Activated T-helper 2 cell treated with anti-CD3 and anti-CD28 coated beads, Interferon-gamma antibody, Interleukin-2, Interleukin-4, amounts not matched to agents 10 μg/mL and 5 μg/mL and 100 μg/mL, durations not matched to agents 14 hours and 24 hours and 36 hours (primary cell): ENCODE measurements around the gene WDR35. TPM values are rescaled to one million over a fixed set of nuclear protein-coding genes. Genes with fewer than 3 reads are reported as not detected.

Experiments used
- DNase-seq: peaks from one replicate; pipeline ENCODE4 v3.0.0; 2021; ENCODE audit warnings: low spot score
- H3K27ac Mint-ChIP-seq: one replicate; pipeline ENCODE4 v1.8.0; 2021; ENCODE audit warnings: mixed read lengths
- H3K27me3 Mint-ChIP-seq: one replicate; pipeline ENCODE4 v1.8.0; 2021; ENCODE audit warnings: low read depth, mixed read lengths
- H3K36me3 Mint-ChIP-seq: one replicate; pipeline ENCODE4 v1.8.0; 2021; ENCODE audit warnings: low read depth, mixed read lengths
- H3K4me1 Mint-ChIP-seq: one replicate; pipeline ENCODE4 v1.8.0; 2021; ENCODE audit warnings: low read depth, mixed read lengths
- H3K4me3 Mint-ChIP-seq: one replicate; pipeline ENCODE4 v1.8.0; 2021; ENCODE audit warnings: low read depth, mild to moderate bottlenecking, moderate library complexity, mixed read lengths
- H3K9me3 Mint-ChIP-seq: one replicate; pipeline ENCODE4 v1.8.0; 2021; ENCODE audit warnings: mixed read lengths
- intact Hi-C: fragments of 100-400 bp; cut with micrococcal nuclease; formaldehyde crosslinking; loops from one replicate; pipeline ENCODE4 v1.15.1; 2023
- total RNA-seq: library from RNA; stranded (reverse); gene quantifications from 2 replicates; pipeline ENCODE4 v1.2.3, GENCODE V29; 2022

The WDR35 gene
- total RNA-seq, 1 donor from 2014 or later: 7.6 TPM

GRCh38 chr2:20019747-20020146, 29.8 kb upstream of the WDR35 start:
- Mint-ChIP-seq H3K4me1 (no peaks in the 10 kb centered on the region), H3K27me3 (peaks cover 6% of the 10 kb centered on the region), H3K27ac (no peak overlapping the region), H3K36me3 (peaks cover 7% of the 10 kb centered on the region), H3K9me3 (peaks cover 22% of the 10 kb centered on the region), H3K4me3 (no peak overlapping the region)
- DNase-seq: no peak
- intact Hi-C loops: no loop called here

GRCh38 chr2:20018601-20019152, 28.8 kb upstream of the WDR35 start:
- DNase-seq: no peak
- Mint-ChIP-seq H3K27me3 (peaks cover 16% of the 10 kb centered on the region), H3K4me1 (no peaks in the 10 kb centered on the region), H3K4me3 (no peak overlapping the region), H3K36me3 (peaks cover 7% of the 10 kb centered on the region), H3K9me3 (peaks cover 22% of the 10 kb centered on the region), H3K27ac (no peak overlapping the region)
- intact Hi-C loops: no loop called here

- no peak overlapping the region for H3K4me3 Mint-ChIP-seq
- intact Hi-C loops: no loop called here
- H3K4me1 Mint-ChIP-seq: peaks cover 3% of the 10 kb centered on the region
- no peak overlapping the region for H3K27ac Mint-ChIP-seq
- no peak for DNase-seq
- H3K36me3 Mint-ChIP-seq: no peaks in the 10 kb centered on the region
- peaks cover 33% of the 10 kb centered on the region for H3K27me3 Mint-ChIP-seq
- peaks cover 13% of the 10 kb centered on the region for H3K9me3 Mint-ChIP-seq
Observed at GRCh38 chr2:20016346-20016745, 26.4 kb upstream of the WDR35 start.

GRCh38 chr2:20015482-20016083, 25.7 kb upstream of the WDR35 start:
- H3K4me3 Mint-ChIP-seq: no peak overlapping the region
- H3K36me3 Mint-ChIP-seq: no peaks in the 10 kb centered on the region
- peaks cover 10% of the 10 kb centered on the region for H3K9me3 Mint-ChIP-seq
- DNase-seq: no peak
- peaks cover 3% of the 10 kb centered on the region for H3K4me1 Mint-ChIP-seq
- H3K27ac Mint-ChIP-seq: no peak overlapping the region
- intact Hi-C loops: loop anchor here (1.0 to 2.0 kb wide), 3 partner anchors 35 to 83 kb away; partner anchors contain the start of gene LAPTM4A
- H3K27me3 Mint-ChIP-seq: peaks cover 39% of the 10 kb centered on the region

- Mint-ChIP-seq H3K36me3 (no peaks in the 10 kb centered on the region), H3K27me3 (peaks cover 53% of the 10 kb centered on the region), H3K27ac (no peak overlapping the region), H3K4me1 (peaks cover 3% of the 10 kb centered on the region), H3K9me3 (no peaks in the 10 kb centered on the region), H3K4me3 (peak overlapping the region; percentile 61)
- no peak for DNase-seq
- intact Hi-C loops: no loop called here
Observed at GRCh38 chr2:20013126-20013849, 23.4 kb upstream of the WDR35 start.

- Mint-ChIP-seq H3K4me1 (peaks cover 3% of the 10 kb centered on the region), H3K27ac (no peak within 1 kb of the TSS), H3K4me3 (peak within 1 kb of the TSS; percentile 73), H3K36me3 (no peaks in the 10 kb centered on the region), H3K9me3 (no peaks in the 10 kb centered on the region), H3K27me3 (peaks cover 56% of the 10 kb centered on the region)
- DNase-seq: no peak
- intact Hi-C loops: no loop called here
Observed at GRCh38 chr2:20012282-20013125, 22.6 kb upstream of the WDR35 start, which contains the start of gene MATN3. MATN3 (minus strand) TSS chr2:20012668; CDS start chr2:20012631, 37 bp downstream.

GRCh38 chr2:20012032-20012281, 22.1 kb upstream of the WDR35 start:
- DNase-seq: no peak
- no peak overlapping the region for H3K27ac Mint-ChIP-seq
- H3K36me3 Mint-ChIP-seq: no peaks in the 10 kb centered on the region
- intact Hi-C loops: no loop called here
- H3K4me3 Mint-ChIP-seq: peak overlapping the region; percentile 73
- H3K27me3 Mint-ChIP-seq: peaks cover 57% of the 10 kb centered on the region
- peaks cover 3% of the 10 kb centered on the region for H3K4me1 Mint-ChIP-seq
- no peaks in the 10 kb centered on the region for H3K9me3 Mint-ChIP-seq

GRCh38 chr2:20011276-20012031, 21.5 kb upstream of the WDR35 start:
- peaks cover 57% of the 10 kb centered on the region for H3K27me3 Mint-ChIP-seq
- intact Hi-C loops: no loop called here
- no peak overlapping the region for H3K27ac Mint-ChIP-seq
- peak overlapping the region; percentile 73 for H3K4me3 Mint-ChIP-seq
- peaks cover 3% of the 10 kb centered on the region for H3K4me1 Mint-ChIP-seq
- H3K9me3 Mint-ChIP-seq: no peaks in the 10 kb centered on the region
- no peak for DNase-seq
- H3K36me3 Mint-ChIP-seq: no peaks in the 10 kb centered on the region

- DNase-seq: no peak
- Mint-ChIP-seq H3K36me3 (no peaks in the 10 kb centered on the region), H3K4me1 (peaks cover 3% of the 10 kb centered on the region)
Observed at GRCh38 chr2:20008703-20009102, 18.8 kb upstream of the WDR35 start.

GRCh38 chr2:20005891-20006470, 16.1 kb upstream of the WDR35 start:
- intact Hi-C loops: no loop called here
- Mint-ChIP-seq H3K4me3 (no peak overlapping the region), H3K36me3 (no peaks in the 10 kb centered on the region), H3K9me3 (no peaks in the 10 kb centered on the region), H3K27ac (no peak overlapping the region), H3K4me1 (no peaks in the 10 kb centered on the region), H3K27me3 (peaks cover 32% of the 10 kb centered on the region)
- DNase-seq: no peak

More at GRCh38 chr2:20008703-20009102, 18.8 kb upstream of the WDR35 start:
- H3K9me3 Mint-ChIP-seq: no peaks in the 10 kb centered on the region
- intact Hi-C loops: no loop called here
- no peak overlapping the region for H3K4me3 Mint-ChIP-seq
- H3K27me3 Mint-ChIP-seq: peaks cover 41% of the 10 kb centered on the region
- H3K27ac Mint-ChIP-seq: no peak overlapping the region

- no peak overlapping the region for H3K27ac Mint-ChIP-seq
- peaks cover 31% of the 10 kb centered on the region for H3K27me3 Mint-ChIP-seq
- H3K4me1 Mint-ChIP-seq: no peaks in the 10 kb centered on the region
- no peak for DNase-seq
- no peak overlapping the region for H3K4me3 Mint-ChIP-seq
- no peaks in the 10 kb centered on the region for H3K36me3 Mint-ChIP-seq
- H3K9me3 Mint-ChIP-seq: no peaks in the 10 kb centered on the region
- intact Hi-C loops: no loop called here
Observed at GRCh38 chr2:20005067-20005627, 15.2 kb upstream of the WDR35 start.
